OCI-LY1 (cell line): Measurements from ENCODE around the gene LPCAT1.

ENCODE experiments used
- H2AFZ ChIP-seq: fragments of 200-600 bp; sonication (generic), shearing (Covaris generic); 2 replicates; pipeline ENCODE4 v1.6.0; 2014; ENCODE audit warnings: antibody characterized with exemption, mild to moderate bottlenecking, low read length
- H3F3A ChIP-seq: fragments of 200-600 bp; sonication (generic), shearing (Covaris generic); 2 replicates; pipeline ENCODE4 v1.6.0; 2014; ENCODE audit warnings: mild to moderate bottlenecking, antibody characterized with exemption, low read length, moderate library complexity; ENCODE audit not compliant: insufficient read depth
- H3K27ac ChIP-seq: fragments of 200-600 bp; sonication (generic); 2 replicates; pipeline ENCODE4 v1.5.1; 2014; ENCODE audit warnings: low read length, mixed run types, mild to moderate bottlenecking, low read depth; ENCODE audit not compliant: poor library complexity, severe bottlenecking
- H3K27me3 ChIP-seq: fragments of 200-600 bp; sonication (generic); 2 replicates; pipeline ENCODE4 v1.6.0; 2014; ENCODE audit warnings: antibody characterized with exemption, mild to moderate bottlenecking, low read length, moderate library complexity; ENCODE audit not compliant: insufficient read depth
- H3K36me3 ChIP-seq: fragments of 200-600 bp; sonication (generic); 2 replicates; pipeline ENCODE4 v1.6.1; 2014; ENCODE audit warnings: mild to moderate bottlenecking, antibody characterized with exemption, low read length, moderate library complexity, mixed read lengths; ENCODE audit not compliant: insufficient read depth
- H3K4me1 ChIP-seq: fragments of 200-600 bp; sonication (generic); 2 replicates; pipeline ENCODE4 v1.5.1; 2014; ENCODE audit warnings: mild to moderate bottlenecking, low read length, moderate library complexity; ENCODE audit not compliant: insufficient read depth, severe bottlenecking
- H3K4me2 ChIP-seq: fragments of 200-600 bp; sonication (generic), shearing (Covaris generic); 2 replicates; pipeline ENCODE4 v1.6.1; 2014; ENCODE audit warnings: low read length
- H3K4me3 ChIP-seq: fragments of 200-600 bp; sonication (generic); 2 replicates; pipeline ENCODE4 v1.5.1; 2014; ENCODE audit warnings: low read length, low read depth, mild to moderate bottlenecking, mixed read lengths; ENCODE audit not compliant: poor library complexity, severe bottlenecking
- H3K79me2 ChIP-seq: fragments of 200-600 bp; shearing (Covaris generic); 2 replicates; pipeline ENCODE4 v1.6.1; 2016; ENCODE audit warnings: mixed run types, low read length, mixed read lengths; ENCODE audit not compliant: insufficient read depth
- H3K9ac ChIP-seq: fragments of 200-600 bp; sonication (generic), shearing (Covaris generic); 2 replicates; pipeline ENCODE4 v1.6.1; 2014; ENCODE audit warnings: mild to moderate bottlenecking, low read length, mixed read lengths
- H3K9me2 ChIP-seq: fragments of 200-600 bp; sonication (generic), shearing (Covaris generic); 2 replicates; pipeline ENCODE4 v1.6.1; 2014; ENCODE audit warnings: low read depth, mild to moderate bottlenecking, low read length, mixed read lengths
- H3K9me3 ChIP-seq: fragments of 200-600 bp; shearing (Covaris generic); 2 replicates; pipeline ENCODE4 v1.6.1; 2014; ENCODE audit warnings: low read length, mixed read lengths
- H4K20me1 ChIP-seq: fragments of 200-600 bp; sonication (generic), shearing (Covaris generic); 2 replicates; pipeline ENCODE4 v1.6.0; 2016; ENCODE audit warnings: mild to moderate bottlenecking, low read length; ENCODE audit not compliant: insufficient read depth
- CTCF ChIP-seq: fragments of 200-600 bp; sonication (generic), shearing (Covaris generic); IDR thresholded peaks from 2 replicates; pipeline ENCODE4 v1.5.1; 2017; ENCODE audit warnings: mild to moderate bottlenecking, antibody characterized with exemption, low read length, moderate library complexity, mixed read lengths
- EZH2 ChIP-seq: fragments of 200-600 bp; sonication (generic), shearing (Covaris generic); IDR thresholded peaks from 2 replicates; pipeline ENCODE4 v1.8.0; 2017; ENCODE audit warnings: borderline replicate concordance, mixed run types, mild to moderate bottlenecking, antibody characterized with exemption, low read length, moderate library complexity, mixed read lengths

LPCAT1 gene

DNA sequence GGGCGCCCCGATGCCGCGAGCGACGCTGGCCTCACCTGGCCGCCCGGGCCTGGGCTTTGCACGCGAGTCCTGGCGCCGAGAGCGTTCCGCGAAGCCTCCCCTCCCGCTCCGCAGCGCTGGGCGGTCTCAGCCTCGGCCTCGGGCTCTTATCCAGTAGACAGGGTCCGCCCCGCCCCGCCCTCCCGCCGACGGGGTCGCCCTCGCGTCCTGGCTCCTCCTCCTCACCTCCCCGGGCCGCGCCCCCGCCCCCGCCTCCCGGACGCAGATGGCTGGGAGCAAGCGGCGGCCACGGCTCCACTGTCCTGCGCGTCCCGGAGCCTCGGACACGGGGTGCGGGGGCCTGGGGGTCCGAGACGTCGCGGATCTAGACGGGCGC lies 78.5 kb downstream of the LPCAT1 start, which contains the start of gene SLC6A3:
Gene SLC6A3, minus strand, starts transcription at position 128 of the 376 bp plus-strand sequence. CDS start 2,243 bp downstream, outside the sequence.
- no peaks in the 10 kb centered on the region for H3F3A ChIP-seq
- no peaks in the 10 kb centered on the region for H3K79me2 ChIP-seq
- no peak within 1 kb of the TSS for H3K9ac ChIP-seq
- no peaks in the 10 kb centered on the region for H3K9me2 ChIP-seq
- no peak for TF ChIP-seq CTCF
- no peak for TF ChIP-seq EZH2
- H4K20me1 ChIP-seq: no peaks in the 10 kb centered on the region
- no peaks in the 10 kb centered on the region for H3K4me1 ChIP-seq
- no peak within 1 kb of the TSS for H3K27ac ChIP-seq
- H3K27me3 ChIP-seq: 0 out of 2 replicates have a peak, but pooled peaks cover 10% of the 10 kb centered on the region
- H3K4me3 ChIP-seq: no peak within 1 kb of the TSS
- H3K4me2 ChIP-seq: no peak within 1 kb of the TSS
- no peak within 1 kb of the TSS for H2AFZ ChIP-seq
- H3K36me3 ChIP-seq: no peaks in the 10 kb centered on the region
- H3K9me3 ChIP-seq: no peaks in the 10 kb centered on the region

DNA sequence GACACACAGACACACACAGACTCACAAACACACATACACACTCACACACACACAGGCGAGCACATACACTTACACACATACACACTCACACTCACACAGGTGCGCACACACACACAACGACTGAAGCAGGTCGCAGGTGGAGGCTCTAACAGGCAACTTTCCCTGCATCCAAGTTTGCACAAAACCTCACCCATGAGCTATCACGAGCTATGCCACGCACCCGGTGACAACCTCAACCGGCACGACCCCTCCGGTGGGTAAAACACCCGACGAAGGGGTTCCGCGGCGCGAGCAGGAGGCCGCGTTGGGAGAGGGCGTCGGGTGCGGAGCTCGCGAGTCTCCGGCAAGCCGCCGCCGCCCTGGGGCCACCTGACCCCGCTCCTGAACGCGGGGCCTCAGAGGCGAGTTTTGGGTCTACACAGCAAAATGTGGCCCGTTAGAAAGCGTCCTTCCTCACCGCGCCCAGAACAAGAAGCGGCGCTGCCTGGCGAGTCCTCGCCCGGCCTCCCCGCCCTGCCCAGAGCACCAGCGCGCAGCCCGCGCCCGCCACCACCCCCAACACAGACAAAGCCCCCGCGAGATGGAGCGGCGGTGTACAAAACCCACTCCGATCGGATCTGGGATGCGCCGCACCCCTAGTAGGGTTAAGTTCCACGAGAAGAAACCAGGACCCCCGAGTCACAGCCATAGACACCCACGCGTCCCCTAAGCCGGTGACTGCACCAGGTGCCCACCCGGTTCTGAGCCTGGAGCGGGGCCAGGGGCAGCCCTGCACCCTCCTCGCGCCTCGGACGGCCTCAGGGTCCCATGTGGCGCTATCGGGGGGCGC lies 79.2 kb downstream of the LPCAT1 start:
- TF ChIP-seq EZH2 (no peak), CTCF (no peak)
- no peaks in the 10 kb centered on the region for H3K9me2 ChIP-seq
- no peaks in the 10 kb centered on the region for H3F3A ChIP-seq
- H3K79me2 ChIP-seq: no peaks in the 10 kb centered on the region
- H3K36me3 ChIP-seq: no peaks in the 10 kb centered on the region
- H3K9ac ChIP-seq: no peak overlapping the region
- H2AFZ ChIP-seq: no peak overlapping the region
- no peaks in the 10 kb centered on the region for H3K9me3 ChIP-seq
- 0 out of 2 replicates have a peak, but pooled peaks cover 13% of the 10 kb centered on the region for H3K27me3 ChIP-seq
- H4K20me1 ChIP-seq: no peaks in the 10 kb centered on the region
- H3K4me1 ChIP-seq: no peaks in the 10 kb centered on the region
- H3K27ac ChIP-seq: no peak overlapping the region
- no peak overlapping the region for H3K4me2 ChIP-seq
- no peak overlapping the region for H3K4me3 ChIP-seq

- Histone ChIP-seq H3K79me2 (no peaks in the 10 kb centered on the region), H3K27ac (no peak overlapping the region), H3K9ac (no peak overlapping the region), H3K36me3 (no peaks in the 10 kb centered on the region), H2AFZ (no peak overlapping the region), H3F3A (no peaks in the 10 kb centered on the region), H3K4me3 (no peak overlapping the region), H3K4me1 (no peaks in the 10 kb centered on the region), H3K4me2 (no peak overlapping the region), H3K27me3 (0 out of 2 replicates have a peak, but pooled peaks cover 13% of the 10 kb centered on the region), H3K9me3 (no peaks in the 10 kb centered on the region), H3K9me2 (no peaks in the 10 kb centered on the region), H4K20me1 (no peaks in the 10 kb centered on the region)
- TF ChIP-seq EZH2: no peak
- no peak for TF ChIP-seq CTCF
These were observed 79.8 kb downstream of the LPCAT1 start for GRCh38 chr5:1443991-1444360.
